HT-29 (cell line): ENCODE data around the gene FOXR2. TPM values are rescaled to one million over a fixed set of nuclear protein-coding genes. Genes with fewer than 3 reads are reported as not detected.

ENCODE experiments used
- DNase-seq: peaks from one replicate; pipeline ENCODE4 v3.0.0-alpha.2; 2015; ENCODE audit warnings: low spot score
- small RNA-seq: library from RNA; depleted of rRNA; stranded (forward); fragments of <200 nt; gene quantifications from one replicate; pipeline ENCODE3, GENCODE V24; 2014
- total RNA-seq: library from RNA; depleted of rRNA; stranded (reverse); fragments of >200 nt; shearing (Covaris generic); gene quantifications from 2 replicates; pipeline ENCODE4 v1.2.3, GENCODE V29; 2014; rRNA removed

The FOXR2 gene
- total RNA-seq = not detected in 2 replicates

- no peak for DNase-seq
Observed at GRCh38 chrX:55623100-55623499, at the start of gene FOXR2. Gene FOXR2, plus strand, starts transcription at chrX:55623400. Its CDS starts 312 bp downstream, at chrX:55623712.

GRCh38 chrX:55579115-55579514 lies 44.1 kb upstream of the FOXR2 start:
- no peak for DNase-seq

- DNase-seq = no peak
Observed at GRCh38 chrX:55582447-55582846, 40.8 kb upstream of the FOXR2 start.

- no peak for DNase-seq
Observed at GRCh38 chrX:55593296-55593695, 29.9 kb upstream of the FOXR2 start.

- DNase-seq = no peak
Observed at GRCh38 chrX:55593756-55594257, 29.4 kb upstream of the FOXR2 start.

GRCh38 chrX:55598333-55598732 lies 24.9 kb upstream of the FOXR2 start:
- DNase-seq = no peak

- no peak for DNase-seq
Observed at GRCh38 chrX:55619547-55619946, 3.7 kb upstream of the FOXR2 start.

- DNase-seq = peak; percentile 24
Observed at GRCh38 chrX:55624403-55624802, 1.2 kb downstream of the FOXR2 start.

- no peak for DNase-seq
Observed at GRCh38 chrX:55636109-55636508, 12.9 kb downstream of the FOXR2 start.

- no peak for DNase-seq
Observed at GRCh38 chrX:55638933-55639332, 15.7 kb downstream of the FOXR2 start.

GRCh38 chrX:55640854-55641253 lies 17.7 kb downstream of the FOXR2 start:
- DNase-seq = peak; percentile 54

- no peak for DNase-seq
Observed at GRCh38 chrX:55648434-55648833, 25.2 kb downstream of the FOXR2 start.

GRCh38 chrX:55659931-55660330 lies 36.7 kb downstream of the FOXR2 start:
- DNase-seq = no peak

- no peak for DNase-seq
Observed at GRCh38 chrX:55663584-55663983, 40.4 kb downstream of the FOXR2 start.

GRCh38 chrX:55668084-55668483 lies 44.9 kb downstream of the FOXR2 start:
- no peak for DNase-seq

Small RNAs within 50 kb of the gene (small RNA-seq; reads per million reads assigned to genes)
- gene RF00019 = not detected

Other genes starting within 250 kb of the FOXR2 start
- gene MAGEH1, start 171.3 kb upstream of the FOXR2 start, total RNA-seq = not detected in 2 replicates
- not detected in 2 replicates for gene USP51, start 133.6 kb upstream of the FOXR2 start, total RNA-seq
- 4.3 and 10.4 TPM in 2 replicates for gene RRAGB, start 94.3 kb downstream of the FOXR2 start, total RNA-seq